ENCODE measurements around the gene NTM.

NTM gene

GRCh38 chr11:131402040-131402439 lies 31.6 kb downstream of the NTM start:
- Histone ChIP-seq H3K4me1 (ENCODE audit: control insufficient read depth, insufficient read depth, low read length) (no peaks in the 10 kb centered on the region), H3K9ac (ENCODE audit: low read depth, low read length) (no peak overlapping the region), H3K4me3 (ENCODE audit: low read length) (no peak overlapping the region), H3K9me3 (replicated peaks; ENCODE audit: low read length) (no peaks in the 10 kb centered on the region), H3K4me2 (ENCODE audit: low read length) (no peak overlapping the region), H3K36me3 (ENCODE audit: insufficient read depth, low read length) (no peaks in the 10 kb centered on the region), H3K27me3 (ENCODE audit: control insufficient read depth, insufficient read depth, low read length) (no peaks in the 10 kb centered on the region)

GRCh38 chr11:131404010-131404409 lies 33.6 kb downstream of the NTM start:
- Histone ChIP-seq H3K4me3 (ENCODE audit: low read length) (no peak overlapping the region), H3K4me2 (ENCODE audit: low read length) (no peak overlapping the region), H3K9me3 (replicated peaks; ENCODE audit: low read length) (no peaks in the 10 kb centered on the region), H3K27me3 (ENCODE audit: control insufficient read depth, insufficient read depth, low read length) (no peaks in the 10 kb centered on the region), H3K9ac (ENCODE audit: low read depth, low read length) (no peak overlapping the region), H3K36me3 (ENCODE audit: insufficient read depth, low read length) (no peaks in the 10 kb centered on the region), H3K4me1 (ENCODE audit: control insufficient read depth, insufficient read depth, low read length) (no peaks in the 10 kb centered on the region)

GRCh38 chr11:131408025-131408640 lies 37.7 kb downstream of the NTM start:
- Histone ChIP-seq H3K4me1 (ENCODE audit: control insufficient read depth, insufficient read depth, low read length) (no peaks in the 10 kb centered on the region), H3K4me3 (ENCODE audit: low read length) (no peak overlapping the region), H3K9me3 (replicated peaks; ENCODE audit: low read length) (no peaks in the 10 kb centered on the region), H3K4me2 (ENCODE audit: low read length) (no peak overlapping the region), H3K36me3 (ENCODE audit: insufficient read depth, low read length) (no peaks in the 10 kb centered on the region), H3K9ac (ENCODE audit: low read depth, low read length) (no peak overlapping the region), H3K27me3 (ENCODE audit: control insufficient read depth, insufficient read depth, low read length) (no peaks in the 10 kb centered on the region)

GRCh38 chr11:131409345-131409744 lies 38.9 kb downstream of the NTM start:
- no peak overlapping the region for H3K9ac ChIP-seq (ENCODE audit: low read depth, low read length)

GRCh38 chr11:131411636-131412035 lies 41.2 kb downstream of the NTM start:
- H3K9ac ChIP-seq (ENCODE audit: low read depth, low read length) = no peak overlapping the region
- H3K4me3 ChIP-seq (ENCODE audit: low read length) = no peak overlapping the region
- H3K9me3 ChIP-seq (replicated peaks; ENCODE audit: low read length) = no peaks in the 10 kb centered on the region
- no peaks in the 10 kb centered on the region for H3K4me1 ChIP-seq (ENCODE audit: control insufficient read depth, insufficient read depth, low read length)
- no peaks in the 10 kb centered on the region for H3K36me3 ChIP-seq (ENCODE audit: insufficient read depth, low read length)
- no peaks in the 10 kb centered on the region for H3K27me3 ChIP-seq (ENCODE audit: control insufficient read depth, insufficient read depth, low read length)
- H3K4me2 ChIP-seq (ENCODE audit: low read length) = no peak overlapping the region

More at GRCh38 chr11:131409345-131409744, 38.9 kb downstream of the NTM start:
- no peaks in the 10 kb centered on the region for H3K36me3 ChIP-seq (ENCODE audit: insufficient read depth, low read length)
- no peak overlapping the region for H3K4me3 ChIP-seq (ENCODE audit: low read length)
- H3K4me1 ChIP-seq (ENCODE audit: control insufficient read depth, insufficient read depth, low read length) = no peaks in the 10 kb centered on the region
- H3K4me2 ChIP-seq (ENCODE audit: low read length) = no peak overlapping the region
- H3K9me3 ChIP-seq (replicated peaks; ENCODE audit: low read length) = no peaks in the 10 kb centered on the region
- H3K27me3 ChIP-seq (ENCODE audit: control insufficient read depth, insufficient read depth, low read length) = no peaks in the 10 kb centered on the region

- H3K4me1 ChIP-seq (ENCODE audit: control insufficient read depth, insufficient read depth, low read length) = no peaks in the 10 kb centered on the region
- H3K9ac ChIP-seq (ENCODE audit: low read depth, low read length) = no peak overlapping the region
- no peaks in the 10 kb centered on the region for H3K36me3 ChIP-seq (ENCODE audit: insufficient read depth, low read length)
- no peaks in the 10 kb centered on the region for H3K9me3 ChIP-seq (replicated peaks; ENCODE audit: low read length)
- no peak overlapping the region for H3K4me3 ChIP-seq (ENCODE audit: low read length)
- H3K27me3 ChIP-seq (ENCODE audit: control insufficient read depth, insufficient read depth, low read length) = no peaks in the 10 kb centered on the region
- H3K4me2 ChIP-seq (ENCODE audit: low read length) = no peak overlapping the region
Measured at GRCh38 chr11:131412061-131412460, 41.6 kb downstream of the NTM start.

- no peaks in the 10 kb centered on the region for H3K27me3 ChIP-seq (ENCODE audit: control insufficient read depth, insufficient read depth, low read length)
- no peak overlapping the region for H3K4me2 ChIP-seq (ENCODE audit: low read length)
- no peak overlapping the region for H3K4me3 ChIP-seq (ENCODE audit: low read length)
- no peak overlapping the region for H3K9ac ChIP-seq (ENCODE audit: low read depth, low read length)
- H3K4me1 ChIP-seq (ENCODE audit: control insufficient read depth, insufficient read depth, low read length) = no peaks in the 10 kb centered on the region
- no peaks in the 10 kb centered on the region for H3K9me3 ChIP-seq (replicated peaks; ENCODE audit: low read length)
- H3K36me3 ChIP-seq (ENCODE audit: insufficient read depth, low read length) = no peaks in the 10 kb centered on the region
Measured at GRCh38 chr11:131413217-131413616, 42.8 kb downstream of the NTM start.

- no peak overlapping the region for H3K9ac ChIP-seq (ENCODE audit: low read depth, low read length)
Measured at GRCh38 chr11:131418189-131418588, 47.8 kb downstream of the NTM start.

GRCh38 chr11:131421066-131421855 lies 50.8 kb downstream of the NTM start:
- H3K36me3 ChIP-seq (ENCODE audit: insufficient read depth, low read length) = no peaks in the 10 kb centered on the region
- H3K27me3 ChIP-seq (ENCODE audit: control insufficient read depth, insufficient read depth, low read length) = no peaks in the 10 kb centered on the region
- H3K4me3 ChIP-seq (ENCODE audit: low read length) = no peak overlapping the region
- no peak overlapping the region for H3K9ac ChIP-seq (ENCODE audit: low read depth, low read length)
- no peaks in the 10 kb centered on the region for H3K9me3 ChIP-seq (replicated peaks; ENCODE audit: low read length)
- no peak overlapping the region for H3K4me2 ChIP-seq (ENCODE audit: low read length)
- H3K4me1 ChIP-seq (ENCODE audit: control insufficient read depth, insufficient read depth, low read length) = no peaks in the 10 kb centered on the region

More at GRCh38 chr11:131418189-131418588, 47.8 kb downstream of the NTM start:
- H3K4me2 ChIP-seq (ENCODE audit: low read length) = no peak overlapping the region
- no peaks in the 10 kb centered on the region for H3K4me1 ChIP-seq (ENCODE audit: control insufficient read depth, insufficient read depth, low read length)
- H3K9me3 ChIP-seq (replicated peaks; ENCODE audit: low read length) = no peaks in the 10 kb centered on the region
- H3K27me3 ChIP-seq (ENCODE audit: control insufficient read depth, insufficient read depth, low read length) = no peaks in the 10 kb centered on the region
- H3K36me3 ChIP-seq (ENCODE audit: insufficient read depth, low read length) = no peaks in the 10 kb centered on the region
- H3K4me3 ChIP-seq (ENCODE audit: low read length) = no peak overlapping the region

GRCh38 chr11:131422029-131422428 lies 51.6 kb downstream of the NTM start:
- no peak overlapping the region for H3K4me2 ChIP-seq (ENCODE audit: low read length)
- no peaks in the 10 kb centered on the region for H3K9me3 ChIP-seq (replicated peaks; ENCODE audit: low read length)
- no peak overlapping the region for H3K9ac ChIP-seq (ENCODE audit: low read depth, low read length)
- H3K27me3 ChIP-seq (ENCODE audit: control insufficient read depth, insufficient read depth, low read length) = no peaks in the 10 kb centered on the region
- H3K36me3 ChIP-seq (ENCODE audit: insufficient read depth, low read length) = no peaks in the 10 kb centered on the region
- no peaks in the 10 kb centered on the region for H3K4me1 ChIP-seq (ENCODE audit: control insufficient read depth, insufficient read depth, low read length)
- H3K4me3 ChIP-seq (ENCODE audit: low read length) = no peak overlapping the region

GRCh38 chr11:131422496-131422895 lies 52.1 kb downstream of the NTM start:
- Histone ChIP-seq H3K36me3 (ENCODE audit: insufficient read depth, low read length) (no peaks in the 10 kb centered on the region), H3K27me3 (ENCODE audit: control insufficient read depth, insufficient read depth, low read length) (no peaks in the 10 kb centered on the region), H3K9me3 (replicated peaks; ENCODE audit: low read length) (no peaks in the 10 kb centered on the region), H3K4me1 (ENCODE audit: control insufficient read depth, insufficient read depth, low read length) (no peaks in the 10 kb centered on the region), H3K4me2 (ENCODE audit: low read length) (no peak overlapping the region), H3K4me3 (ENCODE audit: low read length) (no peak overlapping the region), H3K9ac (ENCODE audit: low read depth, low read length) (no peak overlapping the region)

GRCh38 chr11:131423688-131424087 lies 53.3 kb downstream of the NTM start:
- Histone ChIP-seq H3K36me3 (ENCODE audit: insufficient read depth, low read length) (no peaks in the 10 kb centered on the region), H3K4me2 (ENCODE audit: low read length) (no peak overlapping the region), H3K4me3 (ENCODE audit: low read length) (no peak overlapping the region), H3K9me3 (replicated peaks; ENCODE audit: low read length) (no peaks in the 10 kb centered on the region), H3K9ac (ENCODE audit: low read depth, low read length) (no peak overlapping the region), H3K4me1 (ENCODE audit: control insufficient read depth, insufficient read depth, low read length) (no peaks in the 10 kb centered on the region), H3K27me3 (ENCODE audit: control insufficient read depth, insufficient read depth, low read length) (no peaks in the 10 kb centered on the region)
